Mesendoderm (in vitro differentiated cells): ENCODE measurements around the gene CADM2.
A peak's percentile ranks its signal among the peaks of the same experiment; 100 is the strongest.
"Not testable (repeated sequence)": the region's sequence is repeated elsewhere in the genome, so short reads cannot be mapped to it uniquely, and the experiment has no call there.

Experiments
- DNase-seq: peaks from one replicate; pipeline ENCODE4 v3.0.0; 2013
- H2AK5ac ChIP-seq: 2 replicates; pipeline ENCODE4 v1.6.1; 2013; ENCODE audit warnings: low read length, inconsistent platforms
- H2BK120ac ChIP-seq: 2 replicates; pipeline ENCODE4 v1.6.1; 2013; ENCODE audit warnings: low read depth, mild to moderate bottlenecking, low read length, moderate library complexity, mixed read lengths
- H2BK15ac ChIP-seq: replicated peaks from 2 replicates; pipeline ENCODE4 v1.6.1; 2013; ENCODE audit warnings: low read depth, mild to moderate bottlenecking, moderate library complexity
- H2BK5ac ChIP-seq: 2 replicates; pipeline ENCODE4 v1.6.1; 2013; ENCODE audit warnings: low read length, inconsistent platforms
- H3K18ac ChIP-seq: 2 replicates; pipeline ENCODE4 v1.6.1; 2013; ENCODE audit warnings: mild to moderate bottlenecking, low read length, mixed read lengths
- H3K23ac ChIP-seq: one replicate; pipeline ENCODE4 v1.6.1; 2013; ENCODE audit warnings: low read length
- H3K27ac ChIP-seq: 2 replicates; pipeline ENCODE4 v1.5.1; 2013; ENCODE audit warnings: low read depth, mild to moderate bottlenecking, inconsistent platforms, low read length, moderate library complexity
- H3K27me3 ChIP-seq: 2 replicates; pipeline ENCODE4 v1.6.1; 2013; ENCODE audit warnings: low read length, control low read depth, mild to moderate bottlenecking, inconsistent platforms; ENCODE audit not compliant: insufficient read depth, poor library complexity
- H3K36me3 ChIP-seq: 2 replicates; pipeline ENCODE4 v1.6.1; 2013; ENCODE audit warnings: low read length, inconsistent platforms; ENCODE audit not compliant: control insufficient read depth, insufficient read depth
- H3K4ac ChIP-seq: one replicate; pipeline ENCODE4 v1.6.1; 2013; ENCODE audit warnings: low read depth, mild to moderate bottlenecking, low read length, moderate library complexity
- H3K4me1 ChIP-seq: 2 replicates; pipeline ENCODE4 v1.6.1; 2013; ENCODE audit warnings: low read depth, low read length, inconsistent platforms; ENCODE audit not compliant: control insufficient read depth
- H3K4me2 ChIP-seq: 2 replicates; pipeline ENCODE4 v1.6.1; 2013; ENCODE audit warnings: low read length
- H3K4me3 ChIP-seq: 2 replicates; pipeline ENCODE4 v1.5.1; 2013; ENCODE audit warnings: mild to moderate bottlenecking, low read length
- H3K56ac ChIP-seq: one replicate; pipeline ENCODE4 v1.6.1; 2013; ENCODE audit warnings: low read length
- H3K79me1 ChIP-seq: 2 replicates; pipeline ENCODE4 v1.6.1; 2013; ENCODE audit warnings: low read length, inconsistent platforms
- H3K79me2 ChIP-seq: 2 replicates; pipeline ENCODE4 v1.6.1; 2013; ENCODE audit warnings: mild to moderate bottlenecking, low read length; ENCODE audit not compliant: control insufficient read depth, insufficient read depth
- H3K9ac ChIP-seq: 2 replicates; pipeline ENCODE4 v1.6.1; 2013; ENCODE audit warnings: low read length, inconsistent platforms
- H4K5ac ChIP-seq: one replicate; pipeline ENCODE4 v1.6.1; 2013; ENCODE audit warnings: low read length
- H4K8ac ChIP-seq: one replicate; pipeline ENCODE4 v1.6.1; 2013; ENCODE audit warnings: low read depth, mild to moderate bottlenecking, control low read depth, low read length, moderate library complexity
- WGBS: extraction: QIAGEN DNeasy Blood & Tissue Kit; methylation state at CpG from one replicate; pipeline ENCODE4 v1.1.7; 2013; ENCODE audit warnings: low lambda C conversion rate, missing lambda C conversion rate; ENCODE audit not compliant: insufficient coverage; ENCODE audit errors: extremely low coverage; 5-methylcytosine and 5-hydroxymethylcytosine counted together

Gene CADM2

DNA sequence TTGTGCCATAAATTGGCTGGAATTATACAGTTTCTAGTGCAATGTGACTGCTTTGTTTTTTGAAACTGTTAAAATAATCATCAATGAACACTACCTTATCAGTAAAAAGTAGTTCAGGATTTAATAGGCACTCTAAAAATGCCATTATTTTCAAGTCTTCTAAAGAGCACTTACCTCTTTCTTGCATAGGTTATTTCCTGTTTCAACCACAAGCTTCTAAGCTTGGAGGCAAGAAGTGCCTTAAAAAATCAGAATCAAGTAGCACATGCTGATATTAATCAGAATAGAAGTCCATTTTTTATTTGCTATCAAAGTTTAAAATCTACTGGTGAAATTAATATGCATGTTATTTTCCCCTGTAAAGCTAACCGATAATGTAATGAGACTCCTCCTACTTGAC is 991.6 kb downstream of the CADM2 start:
- WGBS, result no CpG with 5 or more reads among the region's 1 CpG
- Histone ChIP-seq H2BK5ac (no peak overlapping the region), H3K27me3 (no peaks in the 10 kb centered on the region), H3K27ac (no peak overlapping the region), H3K36me3 (no peaks in the 10 kb centered on the region), H2BK120ac (no peak overlapping the region), H3K23ac (no peak overlapping the region), H4K5ac (no peak overlapping the region), H2AK5ac (no peak overlapping the region), H3K4ac (no peak overlapping the region), H3K79me1 (no peaks in the 10 kb centered on the region), H4K8ac (no peak overlapping the region), H3K18ac (no peak overlapping the region), H3K4me2 (no peak overlapping the region), H3K56ac (no peak overlapping the region), H3K4me3 (no peak overlapping the region), H3K4me1 (no peaks in the 10 kb centered on the region), H3K9ac (no peak overlapping the region), H2BK15ac (no peak overlapping the region), H3K79me2 (no peaks in the 10 kb centered on the region)
- no peak for DNase-seq

DNA sequence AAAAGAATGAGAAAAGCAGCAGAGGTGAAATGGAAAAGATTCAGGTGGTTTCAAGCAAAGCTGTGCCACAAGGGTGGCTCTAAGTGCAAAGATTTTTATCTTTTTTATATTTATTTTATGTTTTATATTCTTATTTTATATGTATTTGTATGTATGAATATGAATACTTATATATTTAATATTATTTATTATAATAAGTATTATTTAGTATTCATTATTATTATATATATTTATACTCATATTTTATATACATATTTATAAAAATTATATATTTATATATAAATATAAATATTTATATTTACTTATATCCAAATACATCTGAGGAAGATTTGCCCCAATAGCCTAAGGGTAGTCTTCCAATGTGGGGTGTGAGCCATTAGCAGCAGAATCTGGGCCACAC is 1002.0 kb downstream of the CADM2 start:
- Histone ChIP-seq H3K79me2 (no peaks in the 10 kb centered on the region), H4K8ac (no peak overlapping the region), H3K23ac (no peak overlapping the region), H3K4ac (no peak overlapping the region), H3K9ac (no peak overlapping the region), H4K5ac (no peak overlapping the region), H2BK120ac (no peak overlapping the region), H3K56ac (no peak overlapping the region), H3K4me1 (no peaks in the 10 kb centered on the region), H2BK5ac (no peak overlapping the region), H3K18ac (no peak overlapping the region), H3K4me3 (no peak overlapping the region), H3K4me2 (no peak overlapping the region), H3K36me3 (no peaks in the 10 kb centered on the region), H3K79me1 (no peaks in the 10 kb centered on the region), H3K27me3 (no peaks in the 10 kb centered on the region), H3K27ac (no peak overlapping the region), H2BK15ac (no peak overlapping the region), H2AK5ac (no peak overlapping the region)
- no peak for DNase-seq

DNA sequence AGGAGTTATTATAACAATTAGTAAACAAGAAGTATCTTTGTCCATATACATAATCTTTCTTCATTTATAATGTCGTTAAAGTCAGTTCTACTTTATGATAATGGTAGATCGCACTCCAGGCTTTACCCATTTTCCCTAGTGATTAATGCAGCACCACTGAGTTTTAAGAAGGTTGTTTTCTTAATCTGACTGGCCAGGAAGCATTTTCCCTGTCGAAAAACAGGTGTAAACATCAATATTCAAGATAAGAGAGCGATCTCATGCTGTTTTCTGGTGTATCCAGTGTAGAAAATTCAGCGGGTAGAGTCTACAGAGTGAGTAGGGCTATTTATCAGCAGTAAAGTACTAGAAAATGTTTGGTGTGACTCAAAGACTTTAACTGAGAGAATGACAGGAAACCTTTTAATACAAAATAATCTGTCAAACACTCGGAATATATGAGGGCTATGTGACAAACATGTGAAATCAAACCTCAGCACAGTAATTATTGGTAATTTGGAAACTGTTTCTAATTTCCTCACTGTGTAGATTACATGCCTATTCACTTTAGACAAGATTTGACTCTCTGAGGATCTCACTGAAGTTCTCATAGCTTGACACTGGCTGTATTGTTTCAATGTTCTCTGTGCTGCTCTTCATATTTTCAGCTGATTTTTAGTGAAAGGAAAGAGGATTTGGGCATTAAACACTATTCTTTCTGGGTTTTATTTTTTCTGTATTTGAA is 1019.0 kb downstream of the CADM2 start:
- no peak overlapping the region for H4K8ac ChIP-seq
- H3K4me2 ChIP-seq, result no peak overlapping the region
- peak; percentile 6 for DNase-seq
- H4K5ac ChIP-seq, result no peak overlapping the region
- no peaks in the 10 kb centered on the region for H3K79me1 ChIP-seq
- no peak overlapping the region for H3K9ac ChIP-seq
- H3K4ac ChIP-seq, result no peak overlapping the region
- no peak overlapping the region for H3K27ac ChIP-seq
- no peak overlapping the region for H3K23ac ChIP-seq
- H3K18ac ChIP-seq, result no peak overlapping the region
- no peak overlapping the region for H2BK5ac ChIP-seq
- no peaks in the 10 kb centered on the region for H3K27me3 ChIP-seq
- H3K4me3 ChIP-seq, result no peak overlapping the region
- no peak overlapping the region for H2AK5ac ChIP-seq
- H3K4me1 ChIP-seq, result no peaks in the 10 kb centered on the region
- H3K79me2 ChIP-seq, result no peaks in the 10 kb centered on the region
- no peak overlapping the region for H3K56ac ChIP-seq
- no peaks in the 10 kb centered on the region for H3K36me3 ChIP-seq
- no peak overlapping the region for H2BK15ac ChIP-seq
- WGBS, result no CpG with 5 or more reads among the region's 6 CpGs
- no peak overlapping the region for H2BK120ac ChIP-seq

DNA sequence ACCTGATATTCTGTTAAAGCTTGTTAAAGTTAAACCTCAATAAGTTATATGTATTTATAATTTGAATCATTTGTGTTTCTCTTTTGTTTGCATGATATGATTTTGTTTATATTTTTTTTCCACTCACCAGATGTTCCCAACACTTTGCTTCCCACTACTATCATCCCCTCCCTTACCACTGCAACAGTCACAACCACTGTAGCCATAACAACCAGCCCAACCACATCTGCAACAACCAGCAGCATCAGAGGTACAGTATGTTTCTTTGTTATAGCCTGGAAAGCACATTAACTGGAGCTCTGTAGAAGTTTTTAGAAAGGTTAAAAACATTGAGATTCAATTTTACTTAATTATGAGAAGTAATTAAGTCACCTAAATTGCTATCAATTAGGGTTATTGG is 1020.2 kb downstream of the CADM2 start:
- no peak overlapping the region for H3K23ac ChIP-seq
- no peaks in the 10 kb centered on the region for H3K27me3 ChIP-seq
- no peak overlapping the region for H3K9ac ChIP-seq
- no peaks in the 10 kb centered on the region for H3K4me1 ChIP-seq
- H3K79me1 ChIP-seq, result no peaks in the 10 kb centered on the region
- DNase-seq, result peak; percentile 25
- H3K4ac ChIP-seq, result no peak overlapping the region
- H2BK15ac ChIP-seq, result no peak overlapping the region
- H2AK5ac ChIP-seq, result no peak overlapping the region
- H4K5ac ChIP-seq, result no peak overlapping the region
- no peak overlapping the region for H3K56ac ChIP-seq
- no peaks in the 10 kb centered on the region for H3K36me3 ChIP-seq
- no peaks in the 10 kb centered on the region for H3K79me2 ChIP-seq
- no peak overlapping the region for H2BK120ac ChIP-seq
- H3K18ac ChIP-seq, result no peak overlapping the region
- no peak overlapping the region for H3K4me2 ChIP-seq
- no peak overlapping the region for H4K8ac ChIP-seq
- no peak overlapping the region for H2BK5ac ChIP-seq
- no peak overlapping the region for H3K4me3 ChIP-seq
- H3K27ac ChIP-seq, result no peak overlapping the region

DNA sequence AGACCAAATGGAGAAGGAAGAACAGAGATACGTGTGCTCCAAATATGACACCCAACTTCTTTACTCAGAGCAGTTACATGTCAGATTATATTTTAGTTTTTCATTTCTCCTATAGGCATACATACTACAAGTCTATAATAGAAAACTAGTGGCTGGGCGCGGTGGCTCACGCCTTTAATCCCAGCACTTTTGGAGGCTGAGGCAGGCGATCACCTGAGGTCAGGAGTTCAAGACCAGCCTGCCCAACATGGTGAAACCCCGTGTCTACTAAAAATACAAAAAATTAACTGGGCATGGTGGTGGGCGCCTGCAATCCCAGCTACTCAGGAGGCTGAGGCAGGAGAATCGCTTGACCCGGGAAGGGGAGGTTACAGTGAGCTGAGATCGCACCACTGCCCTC is 1030.8 kb downstream of the CADM2 start:
- not testable (repeated sequence) for H4K5ac ChIP-seq, H3K27ac ChIP-seq, H3K9ac ChIP-seq, H3K4me2 ChIP-seq, H2BK120ac ChIP-seq, H3K79me1 ChIP-seq, H2AK5ac ChIP-seq, H4K8ac ChIP-seq, H3K36me3 ChIP-seq, H3K18ac ChIP-seq, H3K79me2 ChIP-seq, H3K56ac ChIP-seq, DNase-seq, H3K4me3 ChIP-seq, H2BK15ac ChIP-seq, H3K4me1 ChIP-seq, H2BK5ac ChIP-seq, H3K23ac ChIP-seq, H3K4ac ChIP-seq, H3K27me3 ChIP-seq
- WGBS, result no CpG with 5 or more reads among the region's 10 CpGs

DNA sequence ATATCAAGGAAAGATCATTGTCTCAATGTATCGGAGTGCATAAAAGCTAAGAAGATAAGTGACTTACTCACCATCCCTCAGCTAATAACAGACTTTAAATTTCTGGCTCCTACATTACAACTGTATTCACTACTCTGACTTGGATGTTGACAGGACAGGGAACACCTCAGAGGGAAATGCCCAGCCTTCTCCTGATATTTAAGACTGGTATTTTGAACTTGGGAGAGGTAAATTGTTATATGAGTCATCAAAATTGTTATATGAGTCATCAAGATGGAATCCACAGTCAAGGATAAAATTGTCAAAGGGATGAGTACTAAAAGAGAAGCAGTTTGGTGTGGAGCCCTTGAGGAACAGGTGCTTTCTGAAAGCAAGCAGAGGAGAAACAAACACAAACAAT is 1070.8 kb downstream of the CADM2 start:
- H3K18ac ChIP-seq, result no peak overlapping the region
- no peaks in the 10 kb centered on the region for H3K79me1 ChIP-seq
- H3K79me2 ChIP-seq, result no peaks in the 10 kb centered on the region
- H3K27me3 ChIP-seq, result no peaks in the 10 kb centered on the region
- no peak overlapping the region for H4K5ac ChIP-seq
- H3K23ac ChIP-seq, result no peak overlapping the region
- H3K4ac ChIP-seq, result no peak overlapping the region
- no peak overlapping the region for H2BK120ac ChIP-seq
- H3K36me3 ChIP-seq, result no peaks in the 10 kb centered on the region
- no peak overlapping the region for H3K27ac ChIP-seq
- no peak overlapping the region for H2BK15ac ChIP-seq
- H4K8ac ChIP-seq, result no peak overlapping the region
- H2AK5ac ChIP-seq, result no peak overlapping the region
- H3K56ac ChIP-seq, result no peak overlapping the region
- H3K4me1 ChIP-seq, result no peaks in the 10 kb centered on the region
- no CpG with 5 or more reads among the region's 1 CpG for WGBS
- no peak overlapping the region for H3K9ac ChIP-seq
- peak; percentile 60 for DNase-seq
- H2BK5ac ChIP-seq, result no peak overlapping the region
- no peak overlapping the region for H3K4me3 ChIP-seq
- H3K4me2 ChIP-seq, result no peak overlapping the region
